Peyer's patch (tissue), 4 donors: ENCODE data around the gene RHAG.

Experiments
- CTCF ChIP-seq, 6 experiments: fragments of 450-650 bp in 4 of 6; fragments of 200-600 bp in 2 of 6; sonication (generic) in 1 of 6; IDR thresholded peaks; one replicate each; pipeline ENCODE4 v1.5.1; 2017 to 2019; ENCODE audit warnings: antibody characterized with exemption in 6 of 6, mild to moderate bottlenecking in 3 of 6, moderate library complexity in 1 of 6
- POLR2A ChIP-seq, 2 donors: fragments of 450-650 bp; IDR thresholded peaks; one replicate each; pipeline ENCODE4 v1.5.1; 2017; ENCODE audit warnings: antibody characterized with exemption in 2 of 2, mild to moderate bottlenecking in 2 of 2, moderate library complexity in 2 of 2

- TF ChIP-seq CTCF (IDR thresholded peaks at IDR 0.05) (no peak), POLR2A (IDR thresholded peaks at IDR 0.05) (no peak)
These were observed 1.2 kb downstream of the RHAG start for GRCh38 chr6:49635480-49635879.
